ENCODE data around the gene ZC3H12C.

Gene ZC3H12C

DNA sequence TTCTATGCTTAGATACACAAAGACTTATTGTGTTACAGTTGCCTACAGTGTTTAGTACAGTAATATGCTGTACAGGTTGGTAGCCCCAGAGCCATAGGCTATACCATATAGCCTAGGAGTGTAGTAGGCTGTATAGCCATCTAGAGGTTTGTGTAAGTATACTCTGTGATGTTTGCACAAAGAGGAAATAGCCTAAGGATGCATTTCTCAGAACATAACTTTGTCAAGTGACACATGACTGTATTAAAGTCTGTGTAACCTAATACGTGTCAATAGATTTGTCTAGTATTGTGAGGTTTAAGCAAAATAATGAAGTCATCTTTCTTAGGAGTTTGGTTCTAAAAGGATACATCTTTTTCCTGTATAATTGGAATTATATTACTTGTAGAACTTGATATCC, 5.5 kb downstream of the ZC3H12C start:
- no peak for DNase-seq (ENCODE audit: low spot score)

DNA sequence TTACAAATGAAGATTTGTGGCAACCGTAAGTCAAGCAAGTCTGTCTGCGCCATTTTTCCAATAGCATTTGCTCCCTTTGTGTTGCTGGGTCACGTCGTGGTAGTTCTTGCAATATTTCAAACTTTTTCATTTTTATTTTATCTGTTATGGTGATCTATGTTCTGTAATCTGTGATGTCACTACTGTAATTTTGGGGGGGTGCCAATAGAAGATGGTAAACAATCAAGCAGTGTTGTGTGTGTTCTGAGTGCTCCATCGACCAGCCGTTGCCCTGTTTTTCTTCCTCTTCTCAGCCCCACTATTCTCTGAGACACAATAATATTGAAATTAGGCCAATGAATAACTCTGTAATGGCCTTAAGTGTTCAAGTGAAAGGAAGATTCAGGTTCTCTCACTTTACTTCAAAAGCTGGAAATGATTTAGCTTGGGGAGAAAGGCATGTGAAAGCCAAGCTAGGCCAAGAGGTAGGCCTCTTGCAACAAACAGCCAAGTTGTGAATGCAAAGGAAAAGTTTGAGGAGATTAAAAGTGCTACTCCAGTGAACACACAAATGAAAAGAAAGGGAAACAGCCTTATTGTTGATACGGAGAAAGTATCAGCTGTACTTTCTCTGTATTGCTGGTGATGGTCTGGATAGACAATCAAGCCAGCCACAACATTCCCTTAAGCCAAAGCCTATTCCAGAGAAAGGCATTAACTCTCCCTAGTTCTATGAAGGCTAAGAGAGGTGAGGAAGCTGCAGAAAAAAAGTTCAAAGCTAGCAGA, 7.5 kb downstream of the ZC3H12C start:
- no peak for DNase-seq (ENCODE audit: low spot score)

DNA sequence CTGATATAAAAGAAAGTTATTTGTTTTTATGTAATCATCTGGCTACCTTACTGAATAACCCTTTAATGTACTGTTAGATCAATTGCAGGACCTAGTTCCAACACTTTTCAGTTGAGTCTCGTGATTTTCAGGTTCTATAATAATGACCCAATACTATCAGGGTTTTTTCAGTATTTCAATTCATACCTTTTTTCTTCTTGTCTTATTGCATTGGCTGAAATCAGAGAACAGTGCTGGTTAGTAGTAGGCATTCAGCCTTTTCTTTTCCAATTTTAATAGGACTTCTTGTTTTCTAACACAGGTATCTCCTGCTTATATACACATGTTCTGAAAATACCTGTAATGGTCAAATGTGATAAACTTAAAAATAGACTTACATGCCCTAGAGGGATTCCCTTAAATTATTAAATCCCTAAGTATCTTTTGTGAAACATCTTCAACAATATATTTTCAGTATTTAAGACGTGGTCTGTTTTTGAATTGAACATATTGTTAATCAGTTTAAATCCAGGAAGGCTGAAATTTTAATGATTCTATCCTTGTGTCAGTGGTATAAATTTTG, 13.6 kb downstream of the ZC3H12C start:
- no peak for DNase-seq (ENCODE audit: low spot score)

DNA sequence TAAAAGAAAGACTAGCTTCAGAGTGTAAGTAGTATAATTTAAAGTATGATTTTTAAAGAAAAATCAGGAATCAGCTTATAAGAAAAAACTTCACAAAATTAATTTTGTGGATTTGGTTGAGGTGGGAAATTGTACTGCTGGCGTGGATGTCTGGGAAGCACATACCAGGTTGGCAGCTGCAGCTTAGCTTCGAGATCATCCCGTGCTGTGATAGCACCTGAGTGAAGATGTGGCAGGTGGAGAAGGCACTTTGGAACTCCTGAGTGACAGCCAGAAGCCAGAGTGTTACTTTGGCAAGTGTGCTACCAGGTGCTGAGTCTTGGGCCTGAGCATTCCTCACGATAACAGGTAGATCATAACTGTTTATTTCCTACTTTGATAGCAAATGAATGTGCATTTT, 17.7 kb downstream of the ZC3H12C start:
- DNase-seq (ENCODE audit: low spot score) = no peak

DNA sequence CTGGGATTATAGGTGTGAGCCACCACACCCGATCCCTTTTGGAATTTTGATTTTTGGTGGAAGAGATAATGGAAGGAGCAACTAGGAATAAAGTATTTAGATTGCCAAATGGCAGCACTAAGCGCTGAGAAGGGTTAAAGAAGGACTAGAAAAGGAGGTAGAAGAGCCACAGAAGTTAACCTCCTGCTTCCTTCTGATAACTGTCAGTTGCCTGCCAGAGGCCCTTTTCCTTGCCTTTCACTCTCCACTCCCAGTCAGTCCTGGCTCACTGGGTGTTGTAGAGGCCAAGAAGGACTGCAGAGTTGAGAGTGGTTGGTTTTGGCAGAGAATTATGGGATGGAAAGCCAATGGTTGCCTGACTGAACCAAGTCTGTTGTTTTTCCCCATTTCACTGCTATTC, 19.3 kb downstream of the ZC3H12C start:
- DNase-seq (ENCODE audit: low spot score) = no peak

DNA sequence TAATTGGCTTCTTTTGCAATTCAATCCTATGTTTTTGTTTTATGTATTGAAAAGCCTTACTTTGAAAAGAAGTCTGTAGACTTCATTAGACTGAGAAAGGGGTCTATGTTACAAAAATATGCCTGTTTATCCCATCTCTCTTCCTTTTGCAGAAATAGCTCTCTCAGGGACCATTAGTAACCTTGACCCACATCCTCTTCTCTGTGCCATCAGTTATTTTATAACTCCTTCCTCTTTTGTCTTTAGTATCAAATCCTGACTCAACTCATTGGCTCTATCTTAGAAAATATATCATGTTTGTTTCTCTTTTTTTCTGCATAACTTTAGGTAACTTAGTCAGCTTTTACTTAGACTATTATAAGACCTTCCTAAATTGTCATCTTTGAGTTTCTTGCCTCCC, 20.3 kb downstream of the ZC3H12C start:
- DNase-seq (ENCODE audit: low spot score) = no peak

DNA sequence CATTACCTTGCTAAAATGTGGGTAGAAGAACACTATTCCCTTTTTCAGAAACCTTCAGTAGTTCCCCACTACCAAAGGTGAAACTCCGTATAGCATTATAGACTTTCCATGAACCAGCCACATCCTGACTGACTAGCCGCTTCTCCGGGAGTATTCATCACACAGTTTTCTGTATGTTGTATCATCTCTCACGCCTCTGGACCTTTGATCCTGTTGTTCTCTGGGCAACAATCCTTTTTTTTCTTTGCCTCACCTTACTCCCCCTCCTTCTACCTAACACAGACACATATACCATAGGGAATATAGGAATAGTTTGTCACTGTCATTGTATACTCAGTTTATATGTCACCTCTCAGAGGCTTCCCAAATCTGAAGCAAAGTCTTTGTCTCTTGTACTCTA, 20.8 kb downstream of the ZC3H12C start:
- DNase-seq (ENCODE audit: low spot score) = no peak

DNA sequence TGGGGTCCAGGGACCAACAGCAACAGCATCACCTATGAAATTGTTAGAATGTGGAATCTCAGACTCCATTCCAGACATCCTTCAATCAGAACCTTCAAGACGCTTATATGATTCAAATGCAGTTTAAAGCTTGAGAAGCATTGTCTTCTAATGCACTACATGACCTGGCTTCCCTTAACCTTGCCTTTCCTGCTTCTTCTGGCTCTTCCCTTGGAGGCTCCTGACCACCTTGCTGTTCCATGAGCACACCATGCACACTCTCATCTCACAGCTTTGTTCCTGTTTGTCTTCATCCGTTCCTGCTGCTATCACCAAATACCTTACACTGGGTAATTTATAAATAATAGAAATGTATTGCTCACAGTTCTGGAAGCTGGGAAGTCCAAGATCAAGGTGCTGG, 26.1 kb downstream of the ZC3H12C start:
- DNase-seq (ENCODE audit: low spot score) = no peak

DNA sequence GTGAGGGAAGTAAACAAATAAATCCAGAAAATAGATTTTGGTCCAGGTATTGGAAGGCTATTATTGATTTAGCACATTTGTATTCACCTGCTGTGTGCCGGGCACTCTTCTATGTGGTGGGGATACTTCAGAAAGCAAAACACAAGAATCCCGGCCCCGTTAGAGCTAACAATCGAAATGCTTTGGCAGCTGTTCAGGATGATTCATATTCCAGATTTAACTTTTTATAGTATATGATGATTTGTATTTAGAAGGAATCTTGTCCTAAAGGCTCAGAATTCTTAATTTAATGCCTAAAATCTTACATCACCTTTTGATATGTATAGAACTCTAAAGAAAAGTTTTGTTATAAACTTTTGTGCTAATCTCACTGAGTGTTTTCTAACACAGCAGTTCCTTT, 28.0 kb downstream of the ZC3H12C start:
- no peak for DNase-seq (ENCODE audit: low spot score)

DNA sequence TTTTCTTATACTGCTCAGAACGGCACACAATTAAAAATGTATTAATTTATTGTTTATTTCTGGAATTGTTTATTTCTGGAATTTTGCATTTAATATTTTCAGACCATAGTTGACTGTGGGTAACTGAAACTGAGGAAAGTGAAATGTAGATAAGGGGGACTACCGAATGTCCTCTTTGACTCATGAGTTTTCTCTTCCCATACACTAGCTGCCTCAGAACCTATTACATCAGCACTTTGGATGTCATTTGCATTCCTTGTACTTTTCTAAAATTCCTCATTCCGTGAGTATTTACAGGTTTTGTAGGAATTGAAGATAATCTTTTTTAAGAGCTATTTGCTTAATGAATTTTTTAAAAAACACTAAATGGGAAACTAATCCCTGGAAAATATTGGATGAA, 29.8 kb downstream of the ZC3H12C start:
- no peak for DNase-seq (ENCODE audit: low spot score)

DNA sequence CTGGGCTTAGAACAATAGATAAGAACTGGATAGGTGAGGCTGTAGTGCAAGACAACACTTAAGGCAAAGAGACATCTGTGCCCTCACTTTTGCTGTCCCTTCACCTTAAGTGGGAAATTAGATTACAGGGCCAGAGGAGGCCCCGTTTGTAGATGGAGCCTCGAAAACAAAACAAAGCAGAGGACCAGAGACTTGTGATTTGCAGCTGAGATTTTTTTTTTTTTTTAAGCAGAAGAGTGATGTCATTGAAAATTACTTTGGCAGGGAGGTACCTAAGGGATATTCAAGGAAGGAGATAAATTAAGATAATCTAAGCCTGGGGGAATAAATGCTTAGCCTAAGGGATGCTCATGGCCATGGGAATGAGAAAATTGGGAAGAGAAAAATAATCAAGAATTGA, 31.4 kb downstream of the ZC3H12C start:
- no peak for DNase-seq (ENCODE audit: low spot score)

DNA sequence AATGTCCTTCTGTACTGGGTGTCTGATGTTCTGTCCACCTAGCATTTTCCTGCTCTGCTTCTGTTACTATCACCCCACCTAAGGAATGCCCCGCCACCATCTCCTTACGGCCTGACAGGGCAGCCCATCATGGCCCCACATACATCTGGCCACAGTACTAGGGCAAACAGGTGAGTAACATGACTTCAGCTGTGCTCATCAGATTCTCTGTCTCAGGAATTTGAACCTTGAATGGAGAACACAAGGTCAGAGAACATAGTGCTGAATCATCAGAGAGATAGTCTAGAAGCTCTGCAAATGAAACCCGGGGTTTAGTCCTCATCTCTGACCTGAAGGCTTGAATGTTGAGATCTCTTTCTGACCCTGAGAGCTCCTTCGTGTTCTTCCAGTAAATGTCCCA, 32.4 kb downstream of the ZC3H12C start:
- DNase-seq (ENCODE audit: low spot score) = no peak

DNA sequence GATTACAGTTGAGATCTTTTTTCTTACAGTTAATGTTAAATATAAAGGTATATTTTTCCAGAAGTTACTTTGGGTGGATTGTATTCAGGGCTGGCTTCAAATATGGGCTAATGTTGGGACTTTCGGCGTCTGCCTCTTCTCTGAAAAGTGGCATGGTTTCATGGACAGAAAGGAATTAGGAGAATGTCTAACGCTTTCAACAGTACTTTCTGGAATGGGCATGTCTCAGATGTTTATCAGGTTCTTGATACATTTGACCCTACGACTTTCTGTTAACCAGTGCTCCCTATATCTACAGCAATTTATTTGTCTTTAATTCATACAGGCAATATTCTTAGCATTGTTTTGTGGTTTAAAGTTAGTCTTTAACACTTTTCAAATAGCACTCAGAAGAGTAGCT, 33.7 kb downstream of the ZC3H12C start:
- DNase-seq (ENCODE audit: low spot score) = no peak

DNA sequence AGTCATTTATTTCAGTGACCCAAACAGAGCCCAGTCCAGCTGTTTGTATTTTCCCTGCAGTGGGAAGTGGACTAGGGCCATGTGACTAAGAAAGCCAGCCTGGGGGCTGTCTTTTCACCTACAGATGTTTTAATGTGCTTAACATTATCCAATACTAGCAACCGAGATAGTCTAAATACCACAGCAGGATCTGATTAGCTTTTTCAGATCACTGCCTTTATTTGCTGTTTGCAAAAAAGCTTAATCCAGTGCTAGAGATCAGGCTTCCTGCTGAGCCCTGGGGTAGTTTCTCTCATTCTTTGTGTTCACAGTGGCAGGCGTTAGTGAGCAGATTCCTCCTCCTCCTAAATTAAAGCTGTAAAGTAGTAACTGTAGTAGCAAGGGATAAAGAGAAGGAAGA, 35.0 kb downstream of the ZC3H12C start:
- no peak for DNase-seq (ENCODE audit: low spot score)

DNA sequence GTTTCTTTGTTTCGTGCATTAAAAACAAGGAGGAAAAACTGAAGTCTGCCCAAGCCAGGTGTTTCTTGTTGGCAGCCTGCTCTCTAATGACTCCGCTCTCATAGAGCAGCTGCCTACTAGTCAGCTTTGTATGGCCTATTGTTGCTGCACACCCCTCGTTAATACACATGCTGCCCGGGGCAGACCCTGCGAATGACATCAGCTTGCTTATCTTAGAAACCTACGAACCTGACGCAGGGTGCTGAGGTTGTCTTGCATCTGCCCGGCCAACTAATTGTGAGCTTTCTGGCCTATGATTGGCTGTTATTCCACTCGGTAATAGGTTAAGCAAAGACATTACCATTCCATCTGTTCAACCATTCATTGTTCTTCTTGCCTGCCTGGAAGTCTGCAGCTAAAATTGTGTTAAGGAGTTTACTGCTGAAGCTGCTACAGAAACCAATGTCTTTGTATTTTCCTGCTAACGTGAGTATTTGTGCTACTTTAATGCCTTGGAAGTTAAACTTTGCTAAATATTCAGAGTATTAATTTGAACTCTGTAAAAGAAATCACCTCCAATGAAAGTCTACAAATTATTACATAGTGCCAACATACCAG, 37.5 kb downstream of the ZC3H12C start:
- DNase-seq (ENCODE audit: low spot score) = no peak

DNA sequence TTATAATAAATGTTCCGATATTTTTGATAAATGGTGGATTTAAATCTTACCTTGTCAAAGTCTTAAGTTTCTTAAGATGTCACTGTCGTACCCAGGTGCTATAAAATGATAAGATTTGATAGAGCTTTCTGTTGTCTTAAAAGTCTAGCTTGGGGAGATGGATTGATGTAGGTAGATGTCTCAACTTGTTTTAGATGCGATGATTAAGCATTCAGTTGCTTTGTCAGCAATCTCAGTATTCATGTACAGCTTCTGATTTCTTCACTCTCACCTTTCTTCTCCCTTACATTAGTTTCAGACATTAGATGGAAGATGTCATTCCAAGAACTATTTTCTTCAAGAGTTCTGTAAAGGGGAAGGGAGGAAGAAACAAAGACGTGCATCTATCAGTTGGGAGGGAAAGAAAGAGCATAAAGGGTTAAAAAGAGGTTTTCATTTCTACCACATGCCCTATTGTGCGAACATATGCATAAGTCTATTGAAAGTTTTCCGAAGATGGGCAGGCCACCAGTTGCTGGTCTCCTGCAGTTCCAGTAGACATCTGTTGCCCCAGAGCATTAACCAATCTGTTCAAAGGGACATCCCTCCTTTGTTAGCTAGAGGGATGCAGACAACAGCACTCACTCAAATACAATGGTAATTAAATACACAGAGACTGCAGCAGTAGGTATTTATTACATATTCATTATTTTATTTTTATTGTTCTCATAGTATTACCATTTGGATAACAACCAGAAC, 38.4 kb downstream of the ZC3H12C start:
- no peak for DNase-seq (ENCODE audit: low spot score)

DNA sequence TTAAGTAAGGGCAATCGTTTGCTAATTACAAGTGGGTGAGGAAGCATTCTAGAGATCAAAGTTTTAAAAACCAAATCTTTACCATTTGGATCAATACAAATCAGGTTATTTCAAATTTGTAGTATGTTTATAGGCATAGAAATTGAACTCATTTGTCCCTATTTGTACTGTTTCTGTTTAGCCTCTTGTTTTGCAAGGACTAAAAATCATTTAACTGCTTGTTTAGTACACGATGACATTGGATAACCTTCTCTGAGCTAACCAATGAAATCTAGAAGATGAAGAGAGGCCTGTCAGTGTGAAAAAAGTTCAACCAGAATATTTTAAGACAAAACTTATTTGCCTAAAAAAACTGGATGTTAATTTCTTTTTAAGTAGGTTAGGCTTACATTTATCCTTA, 40.0 kb downstream of the ZC3H12C start:
- no peak for DNase-seq (ENCODE audit: low spot score)

DNA sequence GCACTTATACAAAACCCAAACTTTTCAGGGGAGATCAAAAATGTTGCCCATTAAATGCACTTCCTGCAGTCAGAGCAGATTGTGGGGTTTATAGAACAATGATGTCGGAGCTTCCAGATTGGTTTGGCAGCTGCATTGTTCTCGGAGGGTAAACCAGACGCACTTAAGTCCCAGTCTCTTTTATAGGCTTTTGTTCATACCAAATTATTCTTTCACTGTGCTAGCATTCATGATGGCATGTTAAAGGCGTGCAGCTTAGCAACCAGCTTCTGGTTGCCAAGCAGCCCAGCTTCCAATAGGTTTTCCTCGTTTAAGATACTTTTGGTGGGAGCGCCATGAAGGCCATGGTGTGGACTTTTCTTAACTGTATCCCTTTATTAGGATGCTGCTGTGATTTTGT, 40.9 kb downstream of the ZC3H12C start:
- no peak for DNase-seq (ENCODE audit: low spot score)

DNA sequence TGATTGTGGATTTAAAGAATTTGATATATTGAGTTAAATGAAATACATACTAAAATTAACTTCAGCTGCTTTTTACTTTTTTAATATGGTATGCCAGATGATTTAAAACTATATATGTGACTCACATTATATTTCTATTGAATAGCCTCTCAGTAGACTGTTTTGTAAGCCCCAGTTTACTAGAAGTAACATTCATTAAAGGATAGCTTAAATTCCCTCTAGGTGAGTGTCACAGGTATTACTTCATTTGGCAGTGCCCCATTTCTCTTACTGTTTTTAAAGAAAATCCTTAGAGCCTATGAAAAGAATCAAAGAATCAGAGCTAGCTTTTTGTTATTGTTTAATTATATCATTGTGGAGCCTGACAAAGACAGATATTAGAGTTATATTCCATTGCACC, 48.6 kb downstream of the ZC3H12C start:
- DNase-seq (ENCODE audit: low spot score) = no peak

DNA sequence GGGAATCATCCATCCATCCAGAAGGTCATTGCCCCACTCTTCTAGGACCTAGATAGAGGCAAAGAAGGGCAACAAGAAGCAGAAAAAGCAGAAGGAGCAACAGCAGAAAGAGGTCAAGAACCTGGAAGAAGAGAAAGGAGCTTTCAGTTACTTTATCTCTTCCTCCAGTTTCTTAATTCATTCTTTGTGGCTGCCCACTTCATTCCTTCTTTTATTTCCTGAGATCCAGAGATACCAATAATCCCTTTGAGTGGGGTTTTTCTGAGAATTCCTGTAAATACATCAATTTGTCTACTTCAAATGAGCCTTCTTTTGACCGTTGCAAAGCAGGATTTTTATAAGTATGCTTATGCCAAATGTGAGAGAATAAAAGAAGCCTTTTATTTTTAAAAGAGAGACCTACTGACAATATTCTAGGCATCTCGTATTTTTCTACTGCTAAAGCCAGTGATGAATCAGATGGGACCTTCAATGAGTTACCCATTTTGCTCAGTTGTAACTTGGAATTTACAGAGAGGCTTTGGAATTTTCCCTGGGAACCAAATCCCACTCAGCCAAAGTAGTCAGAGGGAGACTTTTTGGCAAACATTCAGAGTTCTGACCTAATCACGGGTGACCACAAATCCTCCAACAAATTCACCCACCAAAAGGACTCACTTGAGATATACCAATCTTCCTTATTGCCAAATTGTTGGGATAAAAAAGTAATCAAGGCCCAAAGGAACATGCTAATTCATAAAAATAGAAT, 54.9 kb downstream of the ZC3H12C start:
- no peak for DNase-seq (ENCODE audit: low spot score)

DNA sequence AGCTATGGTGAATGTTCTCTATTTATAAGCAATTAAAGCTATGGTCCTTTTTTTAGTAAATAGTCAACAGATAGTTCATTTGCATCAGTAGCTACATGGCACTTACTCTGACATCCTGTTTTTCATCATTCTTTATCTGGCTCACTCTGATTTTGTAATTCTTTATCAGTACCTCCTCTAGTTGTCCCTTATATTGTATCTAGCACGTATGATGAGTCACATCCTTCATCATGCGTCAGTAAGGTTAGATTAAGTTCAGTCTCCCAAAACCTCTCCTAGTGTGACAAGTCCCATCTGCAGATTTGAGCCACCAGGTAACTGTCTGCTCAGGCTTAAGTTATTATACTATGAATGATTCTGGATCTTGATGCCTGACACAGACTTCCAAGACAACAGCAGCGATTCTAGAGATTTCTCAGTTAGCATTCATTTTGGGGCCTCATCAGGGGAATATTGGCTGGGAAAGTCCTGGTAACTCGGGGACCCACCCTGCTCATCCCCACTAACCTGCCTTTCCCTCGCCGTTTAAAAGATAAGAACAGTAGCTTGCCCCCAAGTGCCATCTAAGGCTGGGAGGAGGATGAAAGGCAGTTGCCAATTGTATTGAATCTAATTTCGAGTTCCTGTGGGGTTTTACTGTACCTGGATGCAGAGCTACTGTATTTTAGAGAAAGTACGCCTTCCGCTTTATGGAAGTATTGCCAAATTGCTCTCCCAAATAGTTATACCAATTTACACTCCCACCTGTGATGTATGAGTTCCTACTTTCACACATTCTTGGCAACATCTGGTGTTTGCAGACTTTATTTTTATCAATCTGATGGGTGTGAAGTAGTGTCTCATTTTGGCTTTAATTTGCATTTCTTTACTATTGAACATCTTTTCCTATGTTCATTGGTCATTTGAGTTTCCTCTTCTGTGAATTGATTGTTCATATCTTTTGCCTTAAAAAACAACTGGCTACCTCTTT, 55.9 kb downstream of the ZC3H12C start:
- no peak for DNase-seq (ENCODE audit: low spot score)
